CD4-positive, alpha-beta T cell treated with Interleukin-15 for 1 hour (primary cell): ENCODE measurements around the gene IRF6.

Experiments used
- DNase-seq: peaks from one replicate; pipeline ENCODE4 v3.0.0-alpha.2; 2020

IRF6 gene

DNA sequence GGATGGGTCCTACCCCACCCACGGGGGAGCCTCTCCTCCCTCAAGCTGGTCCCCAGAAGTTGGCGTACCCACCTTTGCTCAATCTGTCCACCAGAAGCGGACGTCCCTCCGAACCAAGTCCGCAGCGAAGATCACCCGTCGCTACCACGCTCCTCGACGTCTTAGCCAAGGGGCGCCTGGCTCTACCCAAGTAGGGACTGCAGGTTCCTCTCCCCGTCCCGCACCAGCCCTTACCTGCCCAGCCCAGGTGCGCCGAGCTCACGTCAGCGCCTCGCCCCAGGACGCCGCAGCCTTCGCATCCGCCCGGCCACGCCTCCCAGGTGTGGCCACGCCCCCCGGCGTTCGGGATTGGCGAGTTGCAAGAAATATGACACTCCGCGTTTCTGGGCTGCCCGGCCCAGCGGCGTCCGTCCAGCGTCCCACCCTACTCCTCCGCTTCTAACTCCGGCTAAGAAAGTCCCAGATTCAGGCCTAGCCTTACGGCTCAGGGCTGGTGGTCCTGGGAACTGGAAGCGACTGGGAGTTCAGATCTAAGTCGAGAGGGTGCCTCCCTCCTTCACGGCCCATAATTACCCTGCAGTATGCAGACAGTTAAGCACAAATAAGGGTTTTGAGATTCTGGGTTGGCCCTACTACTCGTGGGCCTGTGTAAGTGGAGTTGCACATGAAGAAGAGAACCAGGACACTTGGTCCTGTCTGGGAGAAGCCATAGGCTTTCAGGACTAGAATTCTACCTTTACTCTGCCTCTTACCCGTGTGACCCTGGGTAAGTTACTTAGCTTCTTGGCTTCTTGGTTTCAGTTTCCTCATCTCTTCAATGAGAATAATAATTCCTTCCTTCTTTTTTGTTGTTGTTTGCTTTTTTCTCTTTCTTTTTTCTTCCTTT lies at the start of gene IRF6:
TSS of gene IRF6 (minus strand) at position 268 of the 886 bp plus-strand sequence. CDS start 4,729 bp downstream, outside the sequence.
- peak; percentile 70 for DNase-seq

DNA sequence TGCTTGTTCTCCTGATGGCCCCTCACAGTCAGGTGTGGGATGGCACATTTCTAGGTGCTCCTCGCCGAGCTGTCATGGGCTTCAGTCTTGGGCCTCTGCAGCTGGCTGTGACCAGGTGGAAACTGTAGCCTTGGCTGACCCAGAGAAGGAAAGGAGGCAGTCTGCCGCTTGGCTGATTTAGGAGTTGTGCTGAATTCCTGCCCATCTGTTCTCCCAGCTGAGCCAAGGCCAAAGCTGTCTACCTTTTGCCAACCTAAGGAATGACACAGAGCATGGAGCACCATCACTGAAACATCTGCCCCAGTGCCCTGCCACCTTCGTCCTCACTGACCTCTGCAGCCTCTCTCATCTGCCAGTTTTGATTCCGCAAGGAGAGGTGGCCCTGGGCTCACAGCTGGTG lies 49.7 kb upstream of the IRF6 start:
- DNase-seq = no peak

DNA sequence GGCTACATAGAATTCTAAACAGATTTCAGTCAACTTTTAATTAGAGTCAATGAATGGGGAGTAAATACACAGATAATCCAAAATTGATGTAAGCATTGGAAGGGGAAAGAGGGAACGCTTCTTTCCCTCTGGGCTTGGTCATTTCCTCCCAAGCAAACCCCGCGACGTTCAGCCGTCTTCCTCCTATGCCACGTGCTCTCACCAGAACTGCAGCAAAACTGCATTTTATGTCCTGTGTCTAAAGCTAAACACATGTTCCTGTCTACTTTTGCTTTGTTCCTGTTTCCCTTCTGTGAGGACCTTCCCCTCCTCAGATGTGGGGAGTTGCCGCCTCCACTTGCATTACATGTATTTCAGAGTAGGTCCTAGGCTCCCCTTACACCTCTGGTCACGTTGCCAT lies 49.1 kb upstream of the IRF6 start:
- no peak for DNase-seq

DNA sequence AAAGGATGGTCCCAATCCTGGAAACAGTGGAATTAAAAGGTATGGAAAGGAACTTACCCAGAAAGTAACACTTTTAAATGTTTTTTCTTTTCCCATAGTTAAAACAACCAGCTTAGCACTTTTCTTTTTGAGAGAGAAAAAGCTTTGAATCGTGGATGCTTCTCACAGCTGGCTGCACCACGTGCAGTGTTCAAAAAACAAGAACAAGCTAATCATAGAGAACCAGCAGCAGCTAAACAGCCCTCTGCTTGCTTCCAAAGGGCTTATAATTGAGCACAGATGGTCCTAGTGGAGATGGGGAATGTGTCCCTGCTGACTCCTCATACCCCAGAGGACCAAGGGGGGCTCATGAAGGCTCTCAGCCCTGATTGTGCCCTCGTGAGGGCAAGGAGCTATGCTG lies 48.3 kb upstream of the IRF6 start:
- DNase-seq = no peak

DNA sequence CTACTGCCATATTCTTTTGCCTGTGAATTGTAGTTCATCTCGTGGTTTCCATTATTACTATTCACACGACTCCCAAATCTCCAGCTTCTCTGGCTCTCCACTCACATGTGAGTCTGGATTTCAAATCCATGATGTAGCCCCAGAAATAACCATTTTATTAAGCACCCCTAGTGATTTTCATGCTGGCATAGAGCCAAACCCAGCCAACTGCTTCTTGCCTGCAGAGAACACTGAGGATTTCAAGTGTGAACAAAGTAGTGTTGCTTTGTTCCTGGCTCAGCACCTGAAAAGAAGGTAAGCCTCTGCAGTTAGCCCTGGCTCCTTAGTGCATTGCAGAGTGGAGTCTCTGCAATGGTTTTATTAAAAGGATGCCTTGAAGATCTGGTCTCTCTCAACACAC lies 47.7 kb upstream of the IRF6 start:
- DNase-seq = no peak

DNA sequence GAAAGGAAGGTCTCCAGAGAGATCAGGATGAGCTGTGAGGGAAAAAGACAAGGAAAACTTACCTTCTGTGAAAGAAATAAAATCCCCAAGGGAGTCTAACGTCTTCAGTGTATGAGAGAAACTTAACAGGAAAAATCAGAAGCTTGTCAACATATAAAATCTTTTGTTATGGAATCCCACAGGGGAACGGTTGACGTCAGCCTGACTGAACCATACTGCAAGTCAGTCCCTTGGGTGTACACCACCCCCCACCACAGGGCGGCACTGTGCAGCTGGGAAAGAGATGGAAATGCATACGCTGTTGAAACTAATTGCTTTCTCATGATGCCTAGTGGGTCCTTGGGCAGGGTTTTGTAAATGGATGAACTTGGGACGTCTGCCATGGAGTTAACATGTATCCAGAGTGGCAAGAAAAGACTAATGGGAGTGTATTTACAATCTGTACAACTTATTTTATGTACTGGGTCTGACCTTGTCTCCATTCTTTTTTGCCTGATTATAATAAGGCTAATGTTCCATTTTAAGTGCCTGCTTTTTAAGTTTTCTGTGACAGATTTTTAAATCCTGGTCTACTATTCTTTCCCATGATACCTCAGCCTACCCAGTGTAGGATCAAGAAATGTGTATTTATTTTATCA lies 44.5 kb upstream of the IRF6 start:
- no peak for DNase-seq

DNA sequence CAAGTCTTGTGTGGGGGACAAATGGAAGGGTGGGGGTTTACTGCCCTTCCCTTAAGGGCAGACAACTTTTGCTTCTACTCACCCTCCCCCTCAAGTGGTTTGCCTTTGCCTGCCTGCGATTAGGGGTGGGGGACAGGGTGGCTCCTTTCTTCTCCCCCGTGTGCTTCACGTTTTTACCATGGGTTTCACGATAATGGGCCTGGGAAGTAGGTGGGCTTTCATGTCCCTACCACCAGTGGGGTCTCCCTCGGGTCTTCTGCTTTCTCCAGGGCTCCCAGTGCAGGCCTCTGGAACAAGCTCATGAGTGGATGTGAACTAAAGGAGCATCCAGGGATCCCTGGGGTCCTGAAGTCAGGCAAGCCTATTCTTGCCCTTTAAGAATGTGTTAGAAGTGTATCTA lies 43.4 kb upstream of the IRF6 start:
- DNase-seq = no peak

DNA sequence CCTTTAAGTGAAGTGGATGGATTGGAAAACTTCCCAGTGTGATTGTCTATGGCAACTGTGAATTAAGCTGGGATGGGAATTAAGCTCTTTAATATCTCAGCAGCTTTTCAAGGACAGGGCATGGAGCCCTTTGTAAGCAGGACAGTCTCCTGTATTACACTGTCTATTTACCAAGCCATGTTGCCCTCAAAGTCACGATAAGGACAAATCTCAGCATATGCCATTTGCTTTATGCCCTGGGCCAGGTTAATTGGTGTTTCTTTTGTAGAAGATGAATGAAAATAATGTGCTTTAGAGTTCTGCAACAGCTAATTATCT lies 39.4 kb upstream of the IRF6 start:
- DNase-seq = no peak

DNA sequence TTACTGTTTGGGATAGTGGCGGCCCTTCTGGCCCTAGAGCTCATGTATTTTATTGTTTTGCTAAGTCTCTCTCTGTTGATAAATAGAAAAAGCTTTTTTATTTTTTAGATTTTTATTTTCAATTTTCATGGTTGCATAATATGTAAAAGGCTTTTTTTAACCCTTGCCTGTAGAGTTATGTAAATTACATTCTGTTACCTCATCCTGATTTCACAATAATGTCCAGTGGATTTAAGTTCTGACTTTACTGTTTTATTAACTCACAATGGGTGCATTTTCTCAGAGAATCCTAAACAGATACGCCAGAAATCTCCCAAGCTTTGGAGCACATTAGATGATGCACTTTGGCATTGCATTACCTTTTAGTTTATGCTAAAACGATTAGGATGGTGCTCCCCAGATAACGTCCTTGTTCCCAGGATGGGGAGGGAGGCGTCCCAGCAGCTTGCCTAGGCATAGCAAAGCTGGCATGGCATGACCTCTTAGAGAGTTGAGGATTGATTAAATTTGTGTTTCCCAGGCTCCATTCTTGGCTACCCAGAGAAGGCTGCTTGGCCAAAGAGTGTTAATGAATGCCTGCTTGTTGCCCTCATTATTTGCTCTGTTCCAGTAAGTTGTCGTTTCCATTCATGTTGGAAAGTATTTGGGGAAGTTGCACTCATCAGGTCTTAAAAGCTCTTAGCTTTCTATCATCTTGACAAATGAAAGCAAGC lies 38.9 kb upstream of the IRF6 start:
- no peak for DNase-seq

DNA sequence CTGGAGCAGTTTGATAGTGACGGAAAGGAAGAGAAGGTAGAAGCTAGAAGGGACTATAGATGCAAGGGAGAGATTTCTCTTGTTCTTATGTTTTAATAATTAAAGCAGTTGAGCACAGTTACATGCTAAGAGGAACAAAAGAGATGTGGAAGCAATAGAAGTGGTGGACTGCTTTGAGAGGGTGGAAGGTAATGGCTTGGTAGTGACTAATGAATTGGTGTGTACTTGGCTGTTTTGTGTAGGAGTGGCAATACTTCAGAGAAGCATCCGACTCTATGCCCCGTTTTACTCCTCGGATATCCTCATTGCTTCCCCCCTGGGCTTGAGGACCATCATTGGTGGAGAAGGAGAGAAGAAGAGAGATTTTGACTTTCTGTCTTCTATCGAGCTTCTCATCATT lies 34.7 kb upstream of the IRF6 start:
- DNase-seq = no peak

DNA sequence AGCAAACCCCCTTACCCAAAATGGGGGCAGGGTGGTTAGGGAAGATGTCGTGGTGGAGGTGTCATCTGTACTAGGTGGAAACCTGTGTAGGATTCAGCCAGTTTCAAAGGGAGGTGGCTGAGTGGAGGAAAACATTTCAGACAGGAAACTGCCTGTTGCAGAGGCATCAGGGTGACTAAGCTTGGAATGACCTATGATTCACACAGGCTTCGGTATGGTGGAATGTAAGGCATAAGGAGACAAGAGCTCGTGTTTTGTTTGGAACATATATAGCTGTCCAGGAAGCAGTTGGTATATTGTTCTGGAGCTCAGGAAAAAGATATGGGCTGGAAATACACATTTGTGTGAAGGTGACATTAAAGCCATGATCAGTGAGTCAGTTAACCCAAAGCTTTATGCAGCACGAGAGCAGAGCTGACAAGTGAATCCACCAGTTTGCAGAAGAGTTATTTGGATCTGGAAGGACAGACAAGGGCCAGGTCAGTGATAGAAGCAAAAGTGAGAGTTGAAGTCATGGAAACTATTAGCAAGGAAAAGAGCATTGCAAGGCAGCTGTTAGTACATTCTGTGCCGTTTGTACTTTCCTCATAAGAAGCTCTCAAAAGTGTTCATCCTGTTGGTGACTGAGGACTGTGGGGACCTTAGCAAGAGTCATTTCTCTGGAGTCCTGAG lies 34.1 kb upstream of the IRF6 start:
- no peak for DNase-seq

DNA sequence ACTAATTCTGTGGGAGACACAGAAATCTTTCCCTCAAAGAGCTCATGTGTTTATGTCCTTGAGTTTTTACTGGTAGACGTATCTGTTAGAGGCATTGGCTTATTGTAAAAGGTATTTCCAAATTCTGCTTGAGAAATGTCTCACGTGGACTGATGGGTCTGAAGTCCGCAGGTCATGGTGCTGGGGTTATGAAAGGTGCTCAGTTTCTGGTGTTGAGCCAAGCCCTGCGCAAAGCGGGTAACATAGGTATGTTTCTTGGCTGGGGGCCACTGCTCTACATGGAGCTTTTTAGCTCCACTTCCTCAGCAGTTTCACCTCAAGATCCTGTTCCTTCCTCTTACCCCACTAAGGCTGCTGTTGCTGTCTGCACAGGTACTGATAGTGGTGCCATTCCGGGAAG lies 32.6 kb upstream of the IRF6 start:
- DNase-seq = no peak

DNA sequence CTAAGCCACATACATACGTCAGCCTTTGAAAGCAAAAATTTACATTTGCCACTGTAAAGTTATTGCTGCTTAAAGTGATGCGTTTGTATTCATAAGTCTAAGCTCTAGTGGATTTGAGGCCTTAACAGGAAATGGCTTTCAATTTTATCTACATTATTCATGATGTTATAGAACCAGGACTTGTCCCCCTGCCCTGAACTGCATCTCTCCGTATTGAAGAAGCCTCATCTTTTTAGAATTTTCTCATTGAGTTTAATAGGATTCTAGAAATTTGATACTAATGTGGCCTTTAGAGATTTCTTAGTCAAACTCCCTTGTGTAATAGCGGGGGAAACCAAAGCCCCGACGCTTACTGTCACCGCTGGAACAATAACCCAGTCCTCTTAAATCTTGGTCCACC lies 31.7 kb upstream of the IRF6 start:
- DNase-seq = no peak

DNA sequence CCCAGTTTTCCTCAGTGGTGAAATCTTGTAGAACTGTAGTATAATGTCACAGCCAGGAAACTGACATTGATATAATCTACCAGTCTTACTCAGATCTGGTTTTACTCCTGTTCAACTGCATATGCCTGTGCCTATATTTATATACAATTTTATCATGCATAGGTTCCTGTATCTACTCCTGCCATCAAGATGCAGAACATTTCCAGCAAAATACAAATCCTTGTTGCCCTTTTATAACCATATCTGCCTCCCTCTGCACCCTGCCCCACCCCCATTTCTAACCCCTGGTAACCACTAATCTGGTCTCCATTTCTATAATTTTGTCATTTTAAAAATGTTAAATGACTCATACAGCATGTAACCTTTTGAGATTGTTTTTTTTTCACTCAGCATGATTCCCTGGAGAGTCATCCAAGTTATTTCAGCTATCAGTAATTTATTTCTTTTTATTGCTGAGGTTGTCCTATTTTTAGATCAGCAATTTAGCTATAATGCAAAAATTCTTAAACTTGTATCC lies 29.9 kb upstream of the IRF6 start:
- no peak for DNase-seq

DNA sequence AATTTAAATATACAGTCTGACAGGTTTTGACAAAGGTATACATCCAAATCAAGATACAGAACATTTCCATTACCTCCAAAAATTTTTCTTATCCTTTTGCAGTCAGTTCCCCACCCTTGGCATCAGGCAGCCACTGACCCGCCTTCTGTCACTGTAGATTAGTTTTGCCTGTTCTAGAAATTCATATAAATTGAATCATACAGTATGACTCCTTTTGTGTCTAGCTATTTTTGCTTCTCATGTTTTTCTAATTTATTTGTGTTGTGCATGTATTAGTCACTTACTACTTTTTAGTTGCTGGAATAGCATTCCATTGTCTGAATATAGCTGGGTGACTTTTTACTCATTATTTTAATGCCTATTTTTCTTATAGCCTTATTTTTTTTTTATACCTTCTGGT lies 25.7 kb upstream of the IRF6 start:
- no peak for DNase-seq

DNA sequence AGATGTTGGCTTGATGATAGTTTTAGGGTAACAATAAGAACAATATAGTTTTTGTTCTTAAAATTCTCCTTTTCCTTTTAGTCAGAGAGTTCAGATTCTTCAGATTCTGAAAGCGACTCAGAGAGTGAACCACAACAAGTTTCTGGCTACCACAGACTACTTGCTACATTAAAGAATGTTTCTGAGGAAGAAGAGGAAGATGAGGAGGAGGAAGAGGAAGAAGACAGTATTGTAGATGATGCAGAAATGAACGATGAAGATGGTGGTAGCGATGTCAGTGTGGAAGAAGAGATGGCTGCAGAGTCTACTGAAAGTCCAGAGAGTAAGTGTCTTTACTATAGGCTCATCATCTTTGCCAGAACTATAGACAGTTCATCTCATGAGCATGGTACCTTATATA lies 24.8 kb upstream of the IRF6 start:
- no peak for DNase-seq

DNA sequence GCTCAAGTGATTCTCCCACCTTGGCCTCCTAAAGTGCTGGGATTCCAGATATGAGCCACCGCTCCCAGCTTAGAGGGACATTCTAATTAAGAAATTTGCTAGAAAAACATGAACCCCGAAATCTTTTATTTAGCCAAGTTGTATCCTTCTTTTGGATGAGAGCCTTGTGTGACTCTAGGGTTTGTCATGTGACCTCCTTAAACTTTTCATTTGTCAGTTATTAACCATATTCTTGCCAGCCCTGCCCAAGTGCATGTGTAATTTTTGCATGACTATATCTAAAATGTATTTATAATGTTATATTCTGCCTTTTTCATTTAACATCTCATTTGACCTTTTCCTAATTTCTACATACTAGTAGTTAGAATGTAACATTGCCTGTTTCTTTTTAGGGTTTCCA lies 23.8 kb upstream of the IRF6 start:
- DNase-seq = no peak

DNA sequence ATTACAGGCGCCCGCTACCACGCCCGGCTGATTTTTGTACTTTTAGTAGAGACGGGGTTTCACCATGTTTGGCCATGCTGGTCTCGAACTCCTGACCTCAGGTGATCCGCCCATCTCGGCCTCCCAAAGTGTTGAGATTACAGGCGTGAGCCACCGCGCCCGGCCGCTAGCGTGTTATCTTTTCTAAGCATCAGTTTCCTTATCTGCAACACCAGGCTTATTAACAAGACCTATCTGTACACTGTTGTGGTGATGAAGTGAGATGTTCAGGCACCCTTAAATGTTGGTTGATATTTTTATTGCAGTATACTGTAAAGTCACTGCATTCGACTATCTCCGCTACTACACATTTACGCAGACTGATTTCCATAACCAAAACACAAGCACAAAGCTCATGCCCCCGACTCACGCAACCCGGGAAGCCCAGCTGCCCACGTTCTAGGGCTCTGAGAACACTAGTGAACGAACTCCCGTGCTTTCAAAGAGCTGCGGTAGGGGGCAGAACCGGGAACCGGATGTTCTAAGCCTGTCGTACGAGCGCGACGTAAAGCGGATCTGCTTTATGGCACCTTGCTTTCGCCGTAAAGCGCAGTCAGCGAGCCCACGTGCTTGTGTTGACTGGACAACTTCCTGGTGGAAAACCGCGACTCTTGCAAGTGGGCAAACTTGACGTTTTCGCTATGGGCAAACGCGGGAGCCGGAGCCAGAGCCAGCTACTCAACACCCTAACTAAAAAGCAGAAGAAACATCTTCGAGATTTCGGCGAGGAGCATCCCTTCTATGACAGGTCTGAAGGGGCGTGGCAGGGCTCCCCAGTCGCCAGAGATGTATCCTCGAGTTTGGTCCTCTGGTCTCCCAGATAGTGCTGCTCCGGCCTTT lies 21.7 kb upstream of the IRF6 start, which contains the start of gene UTP25:
TSS of gene UTP25 (plus strand) at position 589 of the 879 bp plus-strand sequence. CDS start at position 681, 92 bp downstream.
- DNase-seq = peak; percentile 93

DNA sequence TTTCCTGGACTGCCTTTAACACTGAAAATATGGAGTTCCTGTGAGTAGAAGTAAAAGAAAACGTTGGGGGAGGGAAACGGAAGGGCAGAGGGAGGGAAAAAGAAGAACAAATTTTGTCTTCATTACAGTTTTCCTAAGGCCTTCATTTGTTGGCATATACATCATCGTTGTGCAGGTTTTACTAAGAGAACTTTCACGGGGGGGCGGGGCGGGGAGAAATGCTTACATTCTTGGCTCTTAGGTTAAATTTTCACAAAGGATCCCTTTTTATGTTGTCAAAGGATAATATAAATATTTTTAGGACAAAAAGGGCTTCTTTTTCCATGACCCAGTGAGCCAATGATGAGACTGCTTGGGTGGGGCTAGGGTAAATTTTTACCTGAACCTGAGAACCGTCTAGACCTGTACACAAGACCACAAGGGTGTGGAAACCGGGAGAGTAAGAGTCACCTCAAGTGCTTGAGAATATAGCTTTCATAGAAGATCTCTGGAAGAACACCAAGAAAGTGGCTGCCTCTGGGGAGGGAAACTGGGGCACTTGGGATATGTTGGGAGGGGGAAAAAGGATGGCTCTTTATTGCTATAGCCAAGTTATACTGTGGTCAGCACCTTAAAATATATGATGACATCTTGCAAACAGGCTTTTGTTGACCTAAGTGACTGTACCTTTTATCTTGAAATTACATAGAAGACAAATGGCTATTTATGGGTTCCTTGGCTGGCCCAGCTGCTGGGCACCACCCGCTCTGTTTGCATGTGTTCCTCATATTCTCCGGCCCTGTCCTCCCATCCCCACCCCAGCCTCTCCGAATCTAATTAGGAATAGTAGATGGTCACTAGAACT lies 19.9 kb upstream of the IRF6 start:
- DNase-seq = no peak

DNA sequence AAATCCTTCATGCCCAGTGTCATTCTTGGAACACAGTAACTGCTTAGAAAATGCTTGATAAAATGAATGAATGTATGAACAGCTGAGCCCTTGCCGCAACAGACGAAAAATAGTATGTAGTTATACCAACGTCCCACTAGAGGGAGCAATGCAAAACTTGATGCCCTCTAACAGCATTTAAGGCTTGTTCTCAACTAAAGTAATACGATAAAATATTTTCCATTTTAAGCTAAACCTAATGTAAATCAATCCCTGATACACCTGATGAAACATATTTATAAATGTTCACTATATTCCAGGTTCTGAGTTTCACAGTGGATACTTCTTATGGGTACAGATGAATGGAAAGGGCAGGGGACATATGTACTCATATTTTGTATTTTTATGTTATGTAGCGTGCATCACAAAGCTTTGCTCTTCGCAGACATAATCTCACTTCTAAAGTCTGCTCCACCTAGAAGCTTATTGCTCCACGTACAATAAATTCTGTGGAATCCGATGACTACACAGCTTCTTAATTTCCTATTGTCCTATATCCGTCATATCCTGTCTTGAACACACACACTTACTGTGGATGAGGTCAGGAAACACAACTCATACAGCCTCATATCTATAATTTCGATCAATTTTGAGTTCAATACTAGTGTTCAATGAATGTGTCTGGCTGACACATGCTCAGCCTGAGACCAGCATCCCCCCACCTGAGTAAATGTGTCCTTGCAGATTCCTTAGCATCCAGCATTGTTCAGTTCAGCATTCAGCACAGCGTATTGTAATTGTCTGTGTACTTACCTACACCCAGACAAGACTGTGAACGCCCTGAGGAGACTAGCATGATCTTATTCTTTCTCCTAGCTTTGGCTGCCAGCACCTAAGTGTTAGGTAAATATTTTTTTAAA lies 17.4 kb upstream of the IRF6 start:
- DNase-seq = no peak
